OCI-LY7 (cell line): Measurements from ENCODE around the gene NQO1.

Source experiments
- CTCF ChIP-seq: fragments of 200-600 bp; sonication (generic); conservative IDR thresholded peaks from 2 replicates; pipeline ENCODE4 v1.5.1; 2014; ENCODE audit warnings: mild to moderate bottlenecking, antibody characterized with exemption, low read length, moderate library complexity, mixed read lengths
- EZH2phosphoT487 ChIP-seq: fragments of 200-600 bp; sonication (generic); IDR thresholded peaks from 2 replicates; pipeline ENCODE4 v1.6.1; 2018; ENCODE audit warnings: low read depth, borderline replicate concordance, mild to moderate bottlenecking, mixed run types, antibody characterized with exemption, low read length, moderate library complexity, mixed read lengths

GRCh38 chr16:69724981-69725479 lies 1.3 kb downstream of the NQO1 start:
- TF ChIP-seq CTCF: no peak
- no peak for TF ChIP-seq EZH2phosphoT487
